HG03103 (cell line): ENCODE results near the gene TRAPPC4.
"Not testable (repeated sequence)": the region's sequence is repeated elsewhere in the genome, so short reads cannot be mapped to it uniquely, and the experiment has no call there.

Experiments
- ATAC-seq: cut with Tn5 transposase; IDR thresholded peaks from one replicate; pipeline ENCODE4 v1.9.1; 2021; ENCODE audit warnings: low read depth; ENCODE audit not compliant: unreplicated experiment

Gene TRAPPC4

GRCh38 chr11:119018074-119018938 is at the start of gene TRAPPC4, which contains the start of gene RPS25:
Gene TRAPPC4 (plus strand): TSS chr11:119018766. CDS start chr11:119018796, 30 bp downstream.
Gene RPS25 (minus strand): TSS chr11:119018343. CDS start chr11:119018284, 59 bp downstream.
- ATAC-seq, result peak; percentile 79

DNA sequence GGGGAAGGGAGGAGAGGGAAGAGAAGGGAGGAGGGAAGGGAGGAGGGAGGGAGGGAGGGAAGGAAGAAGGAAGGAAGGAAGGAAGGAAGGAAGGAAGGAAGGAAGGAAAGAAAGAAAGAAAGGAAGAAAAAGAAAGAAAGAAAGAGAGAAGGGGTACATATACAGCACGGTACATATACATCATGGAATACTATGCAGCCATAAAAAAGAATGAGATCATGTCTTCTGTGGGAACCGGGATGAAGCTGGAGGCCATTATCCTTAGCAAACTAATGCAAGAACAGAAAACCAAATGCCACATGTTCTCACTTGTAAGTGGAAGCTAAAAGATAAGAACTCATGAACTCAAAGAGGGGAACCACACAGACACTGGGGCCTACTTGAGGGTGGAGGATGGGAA is 49.1 kb upstream of the TRAPPC4 start:
- ATAC-seq, result not testable (repeated sequence)

GRCh38 chr11:118971646-118972045 is 46.9 kb upstream of the TRAPPC4 start, which contains the start of gene FOXR1:
Gene FOXR1 (plus strand): TSS chr11:118971761. CDS start chr11:118971932, 171 bp downstream.
- ATAC-seq, result no peak

DNA sequence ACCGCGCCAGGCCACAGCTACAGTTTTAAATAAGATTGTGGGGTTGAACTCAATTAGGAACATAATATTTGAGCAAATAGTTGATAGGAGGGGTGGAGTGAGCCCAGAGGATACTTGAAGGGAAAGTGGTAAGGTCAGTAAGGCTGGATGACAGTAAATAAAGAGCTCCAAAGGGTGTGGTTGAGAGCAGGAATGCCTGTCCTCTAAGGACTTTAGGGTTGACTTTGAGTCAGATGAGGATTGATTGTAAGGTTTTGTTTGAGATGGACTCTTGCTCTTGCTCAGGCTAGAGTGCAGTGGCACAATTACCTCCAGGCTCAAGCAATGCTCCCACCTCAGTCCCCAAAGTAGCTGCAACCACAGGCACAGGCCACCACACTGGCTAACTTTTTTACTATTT is 44.6 kb upstream of the TRAPPC4 start:
- no peak for ATAC-seq

DNA sequence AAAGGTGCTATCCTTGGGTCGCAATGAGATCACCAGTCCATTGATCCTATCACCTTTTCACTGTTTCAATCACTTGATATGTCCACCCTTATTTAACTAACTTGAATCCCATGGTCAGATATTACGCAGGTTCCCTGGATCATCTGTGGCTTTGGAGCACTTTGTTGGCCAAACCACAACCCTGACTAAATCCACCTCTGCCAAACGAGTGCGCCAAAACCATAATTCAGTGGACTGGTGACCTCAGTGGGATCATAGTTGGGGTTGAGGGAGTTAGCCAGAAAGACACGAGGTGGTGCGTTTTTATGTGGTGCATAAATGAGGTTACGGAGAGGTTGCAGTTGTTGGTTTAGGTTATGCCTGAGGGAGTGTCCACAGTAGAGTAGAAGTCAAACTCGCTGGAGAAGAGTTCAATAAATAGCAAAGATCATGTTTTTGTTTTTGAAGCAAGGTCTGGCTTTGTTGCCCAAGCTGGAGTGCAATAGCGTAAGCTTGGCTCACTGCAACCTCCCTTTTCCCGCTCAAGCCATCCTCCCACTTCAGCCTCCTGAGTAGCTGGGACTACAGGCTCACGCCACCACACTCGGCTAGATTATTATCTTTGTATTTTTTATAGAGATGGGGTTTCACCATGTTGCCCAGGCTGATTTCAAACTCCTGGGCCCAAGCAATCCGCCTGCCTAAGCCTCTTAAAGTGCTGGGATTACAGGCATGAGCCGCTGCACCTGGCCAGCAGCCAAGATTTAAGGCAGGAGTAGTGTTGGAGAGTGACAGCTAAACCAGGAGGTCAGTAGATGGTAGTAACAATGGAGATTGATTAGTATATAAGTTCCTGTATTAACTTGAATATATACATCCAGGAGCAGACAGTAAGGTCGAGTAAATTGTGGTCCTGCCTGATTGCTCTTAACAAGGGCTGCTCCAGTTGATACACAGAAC is 42.5 kb upstream of the TRAPPC4 start:
- ATAC-seq, result no peak

- ATAC-seq, result no peak
Measured at GRCh38 chr11:118979434-118979833, 39.1 kb upstream of the TRAPPC4 start.

- no peak for ATAC-seq
Measured at GRCh38 chr11:118980191-118980881, 38.2 kb upstream of the TRAPPC4 start.

DNA sequence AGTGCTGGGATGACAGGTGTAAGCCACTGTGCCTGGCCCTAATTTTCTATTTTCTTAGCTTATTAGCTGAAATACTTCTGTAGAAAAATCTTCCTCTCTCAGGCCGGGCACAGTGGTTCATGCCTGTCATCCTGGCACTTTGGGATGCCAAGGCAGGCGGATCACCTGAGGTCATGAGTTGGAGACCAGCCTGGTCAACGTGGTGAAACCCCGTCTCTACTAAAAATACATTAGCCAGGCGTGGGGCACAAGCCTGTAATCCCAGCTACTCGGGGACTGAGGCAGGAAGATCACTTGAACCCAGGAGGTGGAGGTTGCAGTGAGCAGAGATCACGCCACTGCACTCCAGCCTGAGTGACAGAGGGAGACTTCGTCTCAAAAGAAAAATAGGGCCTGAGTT is 34.2 kb upstream of the TRAPPC4 start:
- ATAC-seq, result not testable (repeated sequence)

DNA sequence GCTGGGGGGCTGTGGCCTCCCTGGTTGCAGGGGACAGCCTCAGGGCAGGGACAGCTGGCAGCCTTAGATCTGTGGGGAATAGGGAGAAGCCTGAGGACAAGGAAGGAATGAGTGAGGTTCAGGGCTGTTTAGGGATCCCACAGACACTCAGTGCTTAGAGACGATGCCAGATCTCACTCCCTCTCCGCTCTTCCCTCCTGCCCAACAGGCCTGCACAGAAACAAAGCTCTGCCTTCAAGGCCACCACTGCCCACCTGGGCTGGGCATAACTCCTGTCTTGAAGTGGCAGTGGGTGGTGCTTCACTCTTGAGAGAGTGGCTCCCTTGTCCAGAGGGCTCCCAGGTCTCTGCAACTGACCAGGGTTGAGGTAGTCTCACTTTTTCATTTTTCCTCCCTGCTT is 33.7 kb upstream of the TRAPPC4 start:
- ATAC-seq, result no peak

DNA sequence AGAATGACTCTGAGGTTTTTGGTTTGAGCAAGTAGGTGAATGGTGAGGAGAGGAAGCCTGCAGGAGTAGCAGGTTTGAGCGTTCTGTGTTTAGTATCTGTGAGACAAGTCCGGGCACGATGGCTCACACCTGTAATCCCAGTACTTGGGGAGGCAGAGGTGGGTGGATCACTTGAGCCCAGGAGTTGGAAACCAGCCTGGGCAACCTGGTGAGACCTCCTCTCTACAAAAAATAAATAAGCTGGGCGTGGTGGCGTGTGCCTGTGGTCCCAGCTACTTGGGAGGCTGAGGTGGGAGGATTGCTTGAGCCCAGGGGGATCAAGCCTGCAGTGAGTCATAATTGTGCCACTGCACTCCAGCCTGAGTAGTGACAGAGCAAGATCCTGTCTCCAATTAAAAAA is 30.3 kb upstream of the TRAPPC4 start:
- ATAC-seq, result no peak

GRCh38 chr11:118991486-118992038 is 27.0 kb upstream of the TRAPPC4 start:
- ATAC-seq, result not testable (repeated sequence)

DNA sequence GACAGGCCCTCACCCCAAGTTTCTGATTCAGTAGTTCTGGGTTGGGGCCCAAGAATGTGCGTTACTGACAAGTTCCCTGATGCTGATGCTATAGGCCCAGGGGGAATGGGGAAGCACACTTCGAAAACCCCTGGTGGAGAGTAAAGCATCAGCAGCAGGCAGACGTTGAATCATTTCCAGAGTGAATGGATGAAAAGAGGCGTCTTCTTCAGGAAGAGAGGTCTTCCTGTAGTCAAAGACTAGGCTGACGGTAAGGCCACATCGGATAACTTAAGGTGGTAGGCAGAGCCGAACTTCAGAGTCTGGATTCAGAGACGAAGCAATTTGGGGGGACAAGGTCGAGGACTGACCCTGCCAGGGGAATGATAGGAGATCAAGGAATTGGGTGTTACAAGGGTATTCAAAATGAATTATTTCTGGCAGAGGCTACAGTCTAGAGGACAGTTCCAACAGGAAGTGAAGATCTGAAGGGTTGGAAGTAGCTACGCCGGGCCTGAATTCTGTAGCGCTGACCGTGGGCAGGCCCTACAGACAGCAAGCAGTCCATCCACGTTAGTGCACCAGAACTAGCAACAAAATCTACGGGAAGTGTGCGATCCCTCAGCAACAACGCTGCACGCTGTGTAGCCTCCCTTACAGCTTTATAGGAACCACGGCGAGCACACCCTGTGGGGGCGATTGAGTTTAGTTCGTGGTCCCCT is 21.5 kb upstream of the TRAPPC4 start:
- peak; percentile 8 for ATAC-seq

DNA sequence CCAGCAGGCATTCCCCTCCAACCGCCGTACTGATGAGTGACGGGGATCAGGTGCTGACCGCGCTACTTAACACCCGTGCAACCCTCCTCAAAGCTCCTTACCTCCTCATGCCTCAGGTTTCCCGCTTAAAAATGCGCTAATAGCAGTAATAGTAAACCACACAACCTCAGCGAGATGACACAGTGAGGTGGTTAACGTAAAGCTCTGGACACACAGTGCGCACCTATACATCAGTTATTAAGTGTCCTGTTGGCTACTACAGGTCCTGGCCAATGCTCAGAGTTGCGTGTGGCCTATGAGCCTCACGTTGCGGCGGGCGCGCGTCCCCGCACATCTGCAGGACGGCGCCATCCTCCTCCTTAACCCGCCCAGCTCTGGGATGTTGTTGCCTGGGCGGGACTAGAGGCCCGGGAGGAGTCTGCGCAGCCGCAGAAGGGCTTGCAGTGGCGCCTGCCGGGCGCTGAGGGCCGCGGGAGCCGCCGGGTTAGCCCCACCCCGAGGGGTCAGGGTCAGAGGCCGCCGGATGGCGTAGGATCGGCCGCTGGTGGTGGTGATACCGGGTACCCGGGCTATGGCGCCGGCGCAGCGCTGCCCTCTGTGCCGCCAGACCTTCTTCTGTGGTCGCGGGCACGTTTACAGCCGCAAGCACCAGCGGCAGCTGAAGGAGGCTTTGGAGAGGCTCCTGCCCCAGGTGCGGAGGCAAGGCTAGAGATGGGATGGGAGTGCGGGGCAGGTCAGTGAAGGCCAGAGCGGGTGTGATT is 20.8 kb upstream of the TRAPPC4 start, which contains the start of gene CENATAC:
TSS of gene CENATAC (plus strand) at position 512 of the 761 bp plus-strand sequence. CDS start at position 572, 60 bp downstream.
- peak; percentile 82 for ATAC-seq

- ATAC-seq, result no peak
Measured at GRCh38 chr11:118998388-118998717, 20.2 kb upstream of the TRAPPC4 start.

- ATAC-seq, result no peak
Measured at GRCh38 chr11:118998822-118999221, 19.7 kb upstream of the TRAPPC4 start.

DNA sequence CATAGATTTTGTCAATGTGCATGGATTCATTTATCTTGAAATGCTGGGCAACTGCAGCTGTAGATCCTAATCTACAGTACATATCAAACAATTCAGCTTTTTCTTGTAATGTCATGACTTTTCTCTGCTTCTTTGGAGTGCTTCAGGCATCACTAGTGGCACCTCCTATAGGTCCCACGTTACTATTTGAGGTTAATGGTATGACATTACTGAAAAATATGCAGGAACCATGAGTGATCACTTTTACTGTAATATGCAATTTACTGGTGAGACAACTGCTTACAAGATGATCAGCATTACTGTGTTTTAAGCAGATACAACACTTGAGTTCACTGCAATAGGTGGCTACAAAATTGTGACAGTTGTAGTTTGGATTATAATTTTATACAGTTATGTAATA is 17.7 kb upstream of the TRAPPC4 start:
- no peak for ATAC-seq

- no peak for ATAC-seq
Measured at GRCh38 chr11:119006656-119007055, 11.9 kb upstream of the TRAPPC4 start.

- no peak for ATAC-seq
Measured at GRCh38 chr11:119011476-119012053, 7.0 kb upstream of the TRAPPC4 start.
